GM21529 (cell line): Measurements from ENCODE around the gene P3H3.

Experiments
- ATAC-seq: cut with Tn5 transposase; IDR thresholded peaks from one replicate; pipeline ENCODE4 v1.9.1; 2021; ENCODE audit not compliant: unreplicated experiment

The P3H3 gene

DNA sequence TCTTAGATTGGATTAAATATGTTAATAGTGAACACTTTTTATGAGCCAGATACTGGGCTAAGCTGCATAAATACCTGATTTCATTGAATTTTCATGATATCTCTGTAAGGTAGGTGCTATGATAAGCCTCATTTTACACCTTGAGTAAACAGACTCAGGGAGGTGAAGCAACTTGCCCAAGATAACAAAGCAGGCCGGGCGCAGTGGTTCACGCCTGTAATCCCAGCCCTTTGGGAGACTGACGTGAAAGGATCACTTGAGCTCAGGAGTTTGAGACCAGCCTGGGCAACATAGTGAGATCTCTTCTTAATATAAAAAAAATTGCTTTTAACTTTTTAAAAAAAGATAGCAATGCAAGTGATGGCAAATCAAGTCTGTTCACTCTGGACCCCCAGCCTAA is 13.9 kb downstream of the P3H3 start:
- ATAC-seq: no peak

DNA sequence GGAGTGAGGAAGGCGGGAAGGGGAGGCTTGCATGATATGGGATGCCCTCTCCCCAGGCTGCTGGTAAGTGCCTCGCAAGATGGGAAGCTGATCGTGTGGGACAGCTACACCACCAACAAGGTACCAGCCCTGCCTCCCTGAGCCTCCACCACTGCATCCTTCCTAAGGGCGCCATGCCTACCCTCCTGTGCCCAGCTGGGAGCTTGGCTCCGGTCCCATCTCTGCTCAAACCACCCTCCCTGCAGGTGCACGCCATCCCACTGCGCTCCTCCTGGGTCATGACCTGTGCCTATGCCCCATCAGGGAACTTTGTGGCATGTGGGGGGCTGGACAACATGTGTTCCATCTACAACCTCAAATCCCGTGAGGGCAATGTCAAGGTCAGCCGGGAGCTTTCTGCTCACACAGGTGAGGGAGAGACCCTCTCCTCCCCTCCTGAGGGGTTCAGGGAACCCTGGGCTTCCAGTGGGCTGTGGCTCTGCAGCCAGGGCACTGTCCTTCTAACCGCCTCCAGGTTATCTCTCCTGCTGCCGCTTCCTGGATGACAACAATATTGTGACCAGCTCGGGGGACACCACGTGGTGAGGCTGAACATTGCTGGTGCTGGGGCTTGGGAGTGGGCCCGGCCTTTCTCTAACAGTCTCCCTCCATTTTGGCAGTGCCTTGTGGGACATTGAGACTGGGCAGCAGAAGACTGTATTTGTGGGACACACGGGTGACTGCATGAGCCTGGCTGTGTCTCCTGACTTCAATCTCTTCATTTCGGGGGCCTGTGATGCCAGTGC is 15.1 kb downstream of the P3H3 start:
- ATAC-seq: no peak

DNA sequence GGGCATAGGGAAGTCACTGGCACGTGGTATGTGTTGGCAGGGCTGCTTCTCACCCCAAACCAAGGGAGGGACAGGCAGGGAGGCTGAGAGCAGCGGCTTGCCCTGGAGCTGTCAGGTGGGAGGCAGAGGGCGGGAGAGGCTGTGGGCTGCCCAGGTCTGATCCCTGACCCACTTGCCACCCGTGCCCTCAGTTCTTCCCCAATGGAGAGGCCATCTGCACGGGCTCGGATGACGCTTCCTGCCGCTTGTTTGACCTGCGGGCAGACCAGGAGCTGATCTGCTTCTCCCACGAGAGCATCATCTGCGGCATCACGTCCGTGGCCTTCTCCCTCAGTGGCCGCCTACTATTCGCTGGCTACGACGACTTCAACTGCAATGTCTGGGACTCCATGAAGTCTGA is 17.2 kb downstream of the P3H3 start:
- ATAC-seq: no peak

DNA sequence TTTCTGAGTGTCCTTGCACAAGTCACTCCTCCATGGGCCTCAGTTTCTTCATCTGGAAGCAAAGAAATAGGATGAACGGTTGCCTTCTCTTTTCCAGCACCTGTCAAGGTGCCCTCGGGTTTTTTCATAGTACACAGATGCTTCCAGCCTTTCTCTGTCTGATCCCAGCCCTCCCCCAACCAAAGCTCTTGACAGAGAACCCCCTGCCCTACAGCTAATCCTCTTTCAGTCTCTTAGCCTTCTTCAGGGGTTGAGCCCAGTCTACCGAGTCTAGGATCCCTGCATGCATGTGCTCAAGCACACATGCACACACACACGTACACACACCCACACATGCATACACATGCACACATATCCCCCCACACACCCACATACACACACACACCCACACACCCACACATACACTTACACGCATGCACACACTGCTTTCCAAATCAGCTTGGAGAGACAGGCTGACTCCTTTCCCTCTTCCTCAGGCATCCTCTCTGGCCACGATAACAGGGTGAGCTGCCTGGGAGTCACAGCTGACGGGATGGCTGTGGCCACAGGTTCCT is 18.2 kb downstream of the P3H3 start:
- ATAC-seq: no peak

DNA sequence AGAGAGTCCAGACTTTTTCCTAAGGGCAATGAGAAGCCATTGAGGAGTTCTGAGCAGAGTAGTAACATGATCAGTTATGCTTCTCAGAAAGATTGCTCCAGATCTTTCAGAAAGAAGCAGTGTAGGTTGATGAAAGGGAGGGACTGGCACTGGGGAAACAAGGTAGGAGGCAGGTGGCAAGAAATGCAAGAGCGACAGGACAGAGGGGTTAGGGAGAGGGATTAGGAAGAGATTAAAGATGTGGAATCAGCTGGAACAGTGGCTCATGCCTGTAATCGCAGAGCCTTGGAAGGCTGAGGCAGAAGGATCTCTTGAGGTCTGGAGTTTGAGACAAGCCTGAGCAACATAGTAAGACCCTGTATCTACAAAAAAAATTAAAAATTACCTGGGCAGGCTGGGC is 19.5 kb downstream of the P3H3 start:
- no peak for ATAC-seq

DNA sequence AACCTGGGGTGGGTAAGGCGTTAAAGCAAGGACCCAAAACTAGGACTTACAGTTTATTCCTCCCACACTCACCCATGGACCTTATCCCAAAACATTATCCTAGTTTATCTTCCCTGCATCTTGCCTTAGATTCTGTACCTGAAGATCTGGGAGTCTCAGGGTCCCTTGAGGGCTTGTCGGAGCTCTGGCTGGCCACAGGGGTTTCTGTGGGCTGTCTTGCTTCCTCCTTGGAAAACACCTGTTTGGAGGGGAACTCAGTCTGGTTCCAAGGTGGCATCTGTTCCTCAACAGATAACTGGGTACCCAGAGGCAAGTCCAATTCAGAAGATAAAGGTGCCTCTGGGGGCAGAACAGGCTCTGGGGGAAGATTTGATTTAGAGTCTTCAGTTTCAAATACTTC is 21.2 kb downstream of the P3H3 start:
- ATAC-seq: no peak

- no peak for ATAC-seq
Observed at GRCh38 chr12:6849976-6850560, 21.9 kb downstream of the P3H3 start.

- ATAC-seq: no peak
Observed at GRCh38 chr12:6850796-6851152, 22.6 kb downstream of the P3H3 start.

- peak; percentile 52 for ATAC-seq
Observed at GRCh38 chr12:6851153-6851920, 23.1 kb downstream of the P3H3 start, which contains the start of gene CDCA3. CDCA3 (minus strand) TSS chr12:6851286; CDS start chr12:6850952, 334 bp downstream.

DNA sequence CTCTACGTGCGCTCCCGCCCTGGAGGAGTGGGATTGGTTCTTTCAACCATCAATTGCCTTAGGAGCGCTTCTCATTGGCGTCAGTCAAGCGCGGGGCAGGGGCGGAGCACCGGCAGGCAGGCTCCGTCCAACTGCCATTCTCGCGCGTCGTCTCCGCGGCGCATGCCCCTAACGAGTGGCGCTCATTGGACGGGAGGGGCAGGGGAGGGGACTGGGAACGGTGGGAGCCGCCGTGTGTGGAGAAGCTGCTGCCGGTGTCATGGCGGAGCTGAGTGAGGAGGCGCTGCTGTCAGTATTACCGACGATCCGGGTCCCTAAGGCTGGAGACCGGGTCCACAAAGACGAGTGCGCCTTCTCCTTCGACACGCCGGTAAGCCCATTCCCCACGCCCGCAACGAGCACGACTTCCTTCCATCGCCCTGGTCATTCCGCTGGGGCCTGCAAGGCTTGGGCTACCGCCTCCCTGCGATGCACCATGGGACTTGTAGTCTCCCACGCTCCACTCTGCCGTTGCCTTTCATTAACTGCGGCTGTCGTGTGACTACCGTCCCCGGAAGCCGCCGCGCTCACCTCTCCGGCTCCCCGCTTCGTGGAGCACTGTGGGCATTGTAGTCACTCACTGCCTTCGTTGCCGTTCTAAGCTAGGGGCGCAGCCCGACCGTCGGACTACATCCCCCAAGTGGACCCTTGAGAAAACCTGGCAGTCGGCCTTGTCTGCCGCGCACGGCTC is 23.9 kb downstream of the P3H3 start, which contains the start of gene USP5:
Gene USP5 (plus strand): TSS at position 230 of the 730 bp plus-strand sequence. CDS start 30 bp downstream, at position 260.
- peak; percentile 71 for ATAC-seq

- ATAC-seq: no peak
Observed at GRCh38 chr12:6852651-6853354, 24.6 kb downstream of the P3H3 start.

DNA sequence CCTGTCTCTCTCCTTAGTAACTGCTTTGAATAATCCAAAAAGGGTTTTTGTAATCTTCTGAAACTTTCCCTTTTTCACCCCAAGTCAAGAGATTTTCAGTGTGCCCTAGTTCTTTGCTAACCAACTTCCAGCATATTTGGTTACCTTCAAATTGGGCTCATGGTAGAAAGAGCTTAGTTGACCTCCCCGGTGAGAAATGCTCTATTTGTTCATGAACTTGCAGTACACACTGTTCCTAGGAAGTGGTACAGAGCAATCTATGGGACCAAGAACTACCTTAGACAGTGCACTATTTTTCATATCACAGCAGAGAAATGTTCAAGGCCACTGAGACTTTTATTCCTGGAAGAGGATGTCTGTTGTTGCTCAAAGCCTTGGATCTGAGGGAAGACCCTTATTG is 25.4 kb downstream of the P3H3 start:
- no peak for ATAC-seq

DNA sequence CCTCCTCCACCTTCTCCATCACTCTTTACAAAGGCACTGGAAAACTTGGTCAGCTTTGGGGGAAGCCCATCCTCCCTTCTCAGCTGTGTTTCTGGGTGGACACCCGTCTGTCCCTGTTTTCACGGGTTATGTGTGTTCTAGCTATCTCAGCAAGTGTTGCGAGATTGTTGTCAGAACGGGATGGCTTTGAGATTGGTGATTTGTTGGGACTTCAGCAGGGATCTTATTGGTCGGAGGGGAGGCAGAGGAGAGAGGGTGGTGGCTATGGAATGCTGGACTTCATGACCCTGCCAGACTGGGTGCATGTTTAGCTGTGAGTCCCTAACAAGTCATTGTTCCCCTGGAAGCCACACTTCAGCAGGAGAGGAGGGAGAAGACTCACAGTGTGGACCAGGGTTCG is 25.8 kb downstream of the P3H3 start:
- ATAC-seq: no peak

- ATAC-seq: no peak
Observed at GRCh38 chr12:6855322-6855721, 27.1 kb downstream of the P3H3 start.

- no peak for ATAC-seq
Observed at GRCh38 chr12:6858799-6859198, 30.6 kb downstream of the P3H3 start.

DNA sequence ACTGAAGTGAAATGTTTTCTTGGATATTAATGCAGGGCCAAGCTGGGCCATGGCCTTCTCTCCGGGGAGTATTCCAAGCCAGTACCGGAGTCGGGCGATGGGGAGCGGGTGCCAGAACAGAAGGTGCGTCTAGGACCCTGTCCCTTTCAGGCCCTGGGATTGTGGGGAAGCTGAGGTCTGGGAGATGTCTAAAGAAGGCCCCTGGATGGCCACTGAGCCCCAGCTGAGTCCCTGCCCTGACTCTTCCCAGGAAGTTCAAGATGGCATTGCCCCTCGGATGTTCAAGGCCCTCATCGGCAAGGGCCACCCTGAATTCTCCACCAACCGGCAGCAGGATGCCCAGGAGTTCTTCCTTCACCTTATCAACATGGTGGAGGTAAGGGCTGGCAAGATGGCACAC is 31.9 kb downstream of the P3H3 start:
- no peak for ATAC-seq

GRCh38 chr12:6860942-6861341 is 32.7 kb downstream of the P3H3 start:
- ATAC-seq: no peak

DNA sequence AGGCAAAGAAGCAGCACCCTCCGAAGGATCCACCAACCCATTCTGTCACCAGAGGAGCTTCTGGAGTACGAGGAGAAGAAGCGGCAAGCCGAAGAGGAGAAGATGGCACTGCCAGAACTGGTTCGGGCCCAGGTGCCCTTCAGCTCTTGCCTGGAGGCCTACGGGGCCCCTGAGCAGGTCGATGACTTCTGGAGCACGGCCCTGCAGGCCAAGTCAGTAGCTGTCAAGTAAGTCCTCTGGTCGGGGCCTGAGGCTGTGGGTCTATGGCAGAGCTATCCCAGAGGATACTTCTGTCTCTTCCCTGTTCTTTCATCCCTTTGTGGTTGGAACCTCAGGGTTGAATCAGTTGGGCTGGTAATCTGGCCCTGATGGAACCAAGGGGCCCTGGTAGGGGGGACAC is 33.2 kb downstream of the P3H3 start:
- no peak for ATAC-seq

DNA sequence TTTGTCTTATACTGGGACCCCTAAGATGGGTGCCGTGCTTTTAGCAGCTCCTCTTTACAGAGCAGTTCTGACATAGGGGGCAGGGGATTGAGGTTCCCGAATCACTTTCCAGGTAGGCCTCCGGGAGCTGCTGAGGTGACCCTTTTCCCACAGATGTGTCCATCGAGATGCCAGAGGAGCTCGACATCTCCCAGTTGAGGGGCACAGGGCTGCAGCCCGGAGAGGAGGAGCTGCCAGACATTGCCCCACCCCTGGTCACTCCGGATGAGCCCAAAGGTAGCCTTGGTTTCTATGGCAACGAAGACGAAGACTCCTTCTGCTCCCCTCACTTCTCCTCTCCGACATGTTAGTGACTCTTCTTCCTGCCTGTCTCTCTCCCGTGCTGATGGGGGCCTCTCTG is 34.8 kb downstream of the P3H3 start:
- ATAC-seq: no peak

DNA sequence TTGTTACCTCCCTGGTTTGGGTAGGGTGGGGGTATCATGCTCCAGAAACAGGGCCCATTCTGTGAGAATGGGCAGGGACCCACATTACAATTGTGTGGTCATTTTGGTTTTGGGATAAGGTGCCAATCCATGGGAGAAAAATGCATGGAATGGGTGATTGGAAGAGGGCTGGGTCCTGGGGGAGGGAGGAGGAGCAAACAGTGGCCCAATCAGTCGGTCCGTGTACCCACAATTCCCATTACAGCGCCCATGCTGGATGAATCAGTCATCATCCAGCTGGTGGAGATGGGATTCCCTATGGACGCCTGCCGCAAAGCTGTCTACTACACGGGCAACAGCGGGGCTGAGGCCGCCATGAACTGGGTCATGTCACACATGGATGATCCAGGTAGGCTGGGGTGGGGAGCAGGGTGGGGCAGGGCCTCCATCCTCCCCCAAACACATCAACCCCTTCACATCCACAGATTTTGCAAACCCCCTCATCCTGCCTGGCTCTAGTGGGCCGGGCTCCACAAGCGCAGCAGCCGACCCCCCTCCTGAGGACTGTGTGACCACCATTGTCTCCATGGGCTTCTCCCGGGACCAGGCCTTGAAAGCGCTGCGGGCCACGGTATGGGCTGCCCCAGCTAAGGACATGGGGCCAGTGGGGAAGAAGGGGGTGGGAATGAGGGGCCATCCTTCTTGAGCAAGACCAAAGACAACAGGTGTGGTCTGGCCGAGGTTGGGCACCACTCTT is 35.5 kb downstream of the P3H3 start:
- ATAC-seq: no peak
